ENCODE results near the gene TTLL5.

- no peak for TF ChIP-seq CTCF (IDR thresholded peaks at IDR 0.05)
- TF ChIP-seq EP300 (IDR thresholded peaks at IDR 0.05): no peak
- TF ChIP-seq POLR2A (IDR thresholded peaks at IDR 0.05): no peak
- no peak for TF ChIP-seq POLR2AphosphoS5 (IDR thresholded peaks at IDR 0.05)
Observed at GRCh38 chr14:75631453-75631831, 29.6 kb upstream of the TTLL5 start.
